NB4 (cell line): ENCODE data around the gene IMMP2L.

Source experiments
- DNase-seq: peaks from one replicate; pipeline ENCODE4 v3.0.0; 2010; ENCODE audit warnings: low read depth
- H3K4me3 ChIP-seq: one replicate; pipeline ENCODE4 v1.5.1; 2011; ENCODE audit warnings: mild to moderate bottlenecking, low read depth, low read length, moderate library complexity
- MAX ChIP-seq: IDR thresholded peaks from 2 replicates; pipeline ENCODE4 v1.6.1; 2011; ENCODE audit warnings: low read depth, low read length
- MYC ChIP-seq: IDR thresholded peaks from 2 replicates; pipeline ENCODE4 v1.6.1; 2011; ENCODE audit warnings: low read depth, low read length
- POLR2A ChIP-seq: IDR thresholded peaks from 2 replicates; pipeline ENCODE4 v1.6.1; 2011; ENCODE audit warnings: mild to moderate bottlenecking; ENCODE audit not compliant: insufficient read length; ENCODE audit errors: extremely low read depth
- TF ChIP-seq, protein P1 (sequence below): IDR thresholded peaks from one replicate; pipeline ENCODE4 v1.5.1; 2012; ENCODE audit warnings: low read depth, low read length

Gene IMMP2L

DNA sequence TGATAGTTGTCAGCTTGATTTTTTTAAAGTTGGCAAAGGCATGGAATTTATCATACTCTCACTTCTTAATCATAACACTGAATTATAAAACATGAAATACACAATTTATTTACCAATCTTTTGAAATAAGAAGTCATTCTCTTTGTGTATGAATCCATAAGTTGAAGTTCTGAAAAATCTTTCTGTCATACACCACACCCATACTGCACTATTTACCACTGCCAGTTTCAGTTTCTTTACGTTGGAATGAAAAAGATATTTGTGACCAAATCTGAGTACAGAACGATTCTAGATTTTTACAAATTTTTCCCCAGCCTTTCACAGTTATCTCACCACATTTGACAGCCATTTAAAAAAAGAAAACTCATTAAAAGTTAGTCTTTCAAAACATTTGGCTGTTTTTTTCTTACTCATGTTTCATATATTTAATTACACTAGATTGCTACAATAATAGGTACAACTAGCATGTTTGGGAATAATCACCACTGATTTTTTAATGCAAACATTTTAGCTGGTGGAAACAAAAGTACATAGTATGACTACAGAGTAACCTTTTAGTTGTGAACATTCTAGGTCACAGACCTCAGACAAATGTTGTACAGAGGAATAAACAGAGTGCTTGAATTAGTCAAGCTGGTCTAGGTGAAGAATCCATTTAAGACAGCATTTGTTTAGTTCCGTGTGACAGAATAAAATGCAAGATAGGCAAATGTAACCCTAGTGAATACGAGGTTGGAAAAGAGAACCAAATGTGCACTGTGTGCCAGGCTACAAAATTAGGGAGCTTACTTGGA lies 656.3 kb downstream of the IMMP2L start:
- DNase-seq: no peak
- TF ChIP-seq MAX (no peak), POLR2A (no peak), MYC (no peak)
- TF ChIP-seq, protein P1, sequence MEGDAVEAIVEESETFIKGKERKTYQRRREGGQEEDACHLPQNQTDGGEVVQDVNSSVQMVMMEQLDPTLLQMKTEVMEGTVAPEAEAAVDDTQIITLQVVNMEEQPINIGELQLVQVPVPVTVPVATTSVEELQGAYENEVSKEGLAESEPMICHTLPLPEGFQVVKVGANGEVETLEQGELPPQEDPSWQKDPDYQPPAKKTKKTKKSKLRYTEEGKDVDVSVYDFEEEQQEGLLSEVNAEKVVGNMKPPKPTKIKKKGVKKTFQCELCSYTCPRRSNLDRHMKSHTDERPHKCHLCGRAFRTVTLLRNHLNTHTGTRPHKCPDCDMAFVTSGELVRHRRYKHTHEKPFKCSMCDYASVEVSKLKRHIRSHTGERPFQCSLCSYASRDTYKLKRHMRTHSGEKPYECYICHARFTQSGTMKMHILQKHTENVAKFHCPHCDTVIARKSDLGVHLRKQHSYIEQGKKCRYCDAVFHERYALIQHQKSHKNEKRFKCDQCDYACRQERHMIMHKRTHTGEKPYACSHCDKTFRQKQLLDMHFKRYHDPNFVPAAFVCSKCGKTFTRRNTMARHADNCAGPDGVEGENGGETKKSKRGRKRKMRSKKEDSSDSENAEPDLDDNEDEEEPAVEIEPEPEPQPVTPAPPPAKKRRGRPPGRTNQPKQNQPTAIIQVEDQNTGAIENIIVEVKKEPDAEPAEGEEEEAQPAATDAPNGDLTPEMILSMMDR: no peak
- no peak overlapping the region for H3K4me3 ChIP-seq

- TF ChIP-seq, protein P1: no peak
- no peak for TF ChIP-seq MAX
- no peak for TF ChIP-seq POLR2A
- TF ChIP-seq MYC: no peak
- no peak overlapping the region for H3K4me3 ChIP-seq
- no peak for DNase-seq
These were observed 663.8 kb downstream of the IMMP2L start for GRCh38 chr7:110898516-110898915.

DNA sequence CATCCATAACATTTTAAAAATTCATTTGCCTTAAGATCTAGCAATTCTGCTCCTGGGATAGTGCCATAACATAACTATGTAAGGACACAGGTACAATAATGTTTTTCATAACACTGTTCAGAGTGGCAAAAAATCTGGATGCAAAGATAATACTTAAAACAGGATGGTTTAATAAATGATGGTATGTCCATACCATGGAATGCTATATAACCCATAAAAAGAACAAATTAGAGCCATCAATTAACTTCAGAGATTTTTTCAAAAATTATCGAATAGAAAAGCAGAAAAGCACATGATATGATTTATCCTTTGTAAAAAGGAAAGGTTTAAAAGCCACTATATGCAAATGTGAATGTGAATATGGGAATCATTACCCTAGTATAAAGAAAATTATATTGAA lies 664.8 kb downstream of the IMMP2L start:
- H3K4me3 ChIP-seq: no peak overlapping the region
- TF ChIP-seq, protein P1: no peak
- TF ChIP-seq POLR2A: no peak
- no peak for TF ChIP-seq MAX
- TF ChIP-seq MYC: no peak
- no peak for DNase-seq

DNA sequence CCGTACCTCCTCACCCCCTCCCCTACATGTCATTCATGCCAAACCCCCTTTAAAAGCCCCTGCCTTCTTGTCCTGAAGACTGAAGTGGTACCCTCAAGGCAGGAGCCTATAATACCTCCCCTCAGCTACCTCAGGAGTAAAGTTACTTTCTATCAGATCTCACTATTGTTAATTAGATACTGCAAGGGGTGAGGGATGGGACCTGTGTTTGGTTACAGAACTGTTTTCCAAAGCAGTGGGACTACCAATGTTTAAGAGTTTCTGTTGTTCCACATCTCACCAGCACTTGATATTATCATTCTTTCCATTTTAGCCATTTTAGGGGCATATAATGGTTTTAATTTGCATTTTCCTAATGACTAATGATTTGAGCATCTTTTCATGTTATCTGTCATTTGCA lies 668.2 kb downstream of the IMMP2L start:
- DNase-seq: no peak
- H3K4me3 ChIP-seq: no peak overlapping the region
- TF ChIP-seq POLR2A (no peak), MYC (no peak), MAX (no peak)
- TF ChIP-seq, protein P1: no peak

GRCh38 chr7:110891197-110891596 lies 671.1 kb downstream of the IMMP2L start:
- no peak for DNase-seq
- H3K4me3 ChIP-seq: no peak overlapping the region
- no peak for TF ChIP-seq POLR2A
- no peak for TF ChIP-seq MAX
- no peak for TF ChIP-seq MYC
- TF ChIP-seq, protein P1: no peak
